ENCODE data around the gene MILR1.

Gene MILR1

DNA sequence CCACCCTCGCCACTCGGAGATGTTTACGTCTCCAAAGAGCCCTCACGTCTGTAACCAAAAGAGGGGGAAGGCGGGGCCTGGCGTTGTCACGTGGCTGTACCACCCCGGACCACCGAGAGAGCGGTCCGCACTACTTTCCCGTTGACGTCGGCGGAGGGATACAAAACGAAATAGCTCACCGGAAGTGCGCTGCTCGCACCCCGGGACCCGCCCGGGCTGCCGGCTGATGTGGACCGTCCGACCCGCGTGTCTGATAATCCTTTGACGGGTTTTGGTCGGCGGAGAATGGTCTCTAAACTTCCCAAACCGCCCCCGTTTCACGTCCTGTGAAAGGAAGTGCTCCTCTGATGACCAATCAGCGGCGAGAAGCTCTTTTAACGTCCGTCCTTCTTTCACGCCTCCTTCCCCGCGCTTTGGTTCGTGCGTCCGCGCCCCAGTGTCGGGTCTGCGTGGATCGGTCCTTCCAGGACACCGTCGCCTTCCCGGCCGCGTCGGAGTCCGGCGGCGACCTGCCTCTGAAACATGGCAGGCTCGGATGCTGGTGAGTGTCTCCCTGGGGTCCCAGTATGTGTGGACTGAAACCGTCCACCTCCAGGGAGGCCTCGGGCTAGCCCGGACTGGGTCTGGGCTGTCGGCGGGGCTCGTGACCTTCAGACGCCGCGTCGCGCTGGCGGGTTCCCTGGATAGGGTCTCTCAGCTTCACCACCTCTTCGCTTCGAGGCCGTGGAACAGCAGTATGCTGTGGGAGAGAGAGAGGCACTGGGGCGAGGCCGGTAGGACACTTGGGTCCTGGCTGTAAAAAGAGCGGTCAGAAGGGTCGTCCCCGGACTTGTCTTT is 57.9 kb downstream of the MILR1 start, which contains the start of gene CEP95 (continued):
- no peak for TF ChIP-seq ZNF514 (tag by site-specific recombination; IDR thresholded peaks at IDR 0.05)
- peak; percentile 95 for TF ChIP-seq ZSCAN30 (tag by site-specific recombination; IDR thresholded peaks at IDR 0.05)
- TF ChIP-seq GLI2 (tag by site-specific recombination; IDR thresholded peaks at IDR 0.05; ENCODE audit: borderline replicate concordance, low read depth): no peak
- peak; percentile 86 for TF ChIP-seq ZNF629 (tag by site-specific recombination; IDR thresholded peaks at IDR 0.05)
- TF ChIP-seq ZNF239 (tag by site-specific recombination; IDR thresholded peaks at IDR 0.05): no peak
- TF ChIP-seq KLF8 (tag by site-specific recombination; IDR thresholded peaks at IDR 0.05): peak; percentile 95
- TF ChIP-seq, protein P1, sequence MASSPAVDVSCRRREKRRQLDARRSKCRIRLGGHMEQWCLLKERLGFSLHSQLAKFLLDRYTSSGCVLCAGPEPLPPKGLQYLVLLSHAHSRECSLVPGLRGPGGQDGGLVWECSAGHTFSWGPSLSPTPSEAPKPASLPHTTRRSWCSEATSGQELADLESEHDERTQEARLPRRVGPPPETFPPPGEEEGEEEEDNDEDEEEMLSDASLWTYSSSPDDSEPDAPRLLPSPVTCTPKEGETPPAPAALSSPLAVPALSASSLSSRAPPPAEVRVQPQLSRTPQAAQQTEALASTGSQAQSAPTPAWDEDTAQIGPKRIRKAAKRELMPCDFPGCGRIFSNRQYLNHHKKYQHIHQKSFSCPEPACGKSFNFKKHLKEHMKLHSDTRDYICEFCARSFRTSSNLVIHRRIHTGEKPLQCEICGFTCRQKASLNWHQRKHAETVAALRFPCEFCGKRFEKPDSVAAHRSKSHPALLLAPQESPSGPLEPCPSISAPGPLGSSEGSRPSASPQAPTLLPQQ (tag by site-specific recombination; IDR thresholded peaks at IDR 0.05): peak; percentile 82
- no peak for TF ChIP-seq ZNF23 (tag by site-specific recombination; IDR thresholded peaks at IDR 0.05; ENCODE audit: borderline replicate concordance)
- no peak for TF ChIP-seq ZNF404 (tag by site-specific recombination; IDR thresholded peaks at IDR 0.05)
- TF ChIP-seq ZNF623 (tag by site-specific recombination; IDR thresholded peaks at IDR 0.05): no peak
- TF ChIP-seq BCL11B (tag by site-specific recombination; IDR thresholded peaks at IDR 0.05; ENCODE audit: low read depth): peak; percentile 50
- no peak; the same call in none of the 2 replicates for TF ChIP-seq ZNF843 (tag by site-specific recombination; IDR thresholded peaks at IDR 0.05)
- no peak for TF ChIP-seq ZNF10 (tag by site-specific recombination; IDR thresholded peaks at IDR 0.05)
- TF ChIP-seq, protein P2, sequence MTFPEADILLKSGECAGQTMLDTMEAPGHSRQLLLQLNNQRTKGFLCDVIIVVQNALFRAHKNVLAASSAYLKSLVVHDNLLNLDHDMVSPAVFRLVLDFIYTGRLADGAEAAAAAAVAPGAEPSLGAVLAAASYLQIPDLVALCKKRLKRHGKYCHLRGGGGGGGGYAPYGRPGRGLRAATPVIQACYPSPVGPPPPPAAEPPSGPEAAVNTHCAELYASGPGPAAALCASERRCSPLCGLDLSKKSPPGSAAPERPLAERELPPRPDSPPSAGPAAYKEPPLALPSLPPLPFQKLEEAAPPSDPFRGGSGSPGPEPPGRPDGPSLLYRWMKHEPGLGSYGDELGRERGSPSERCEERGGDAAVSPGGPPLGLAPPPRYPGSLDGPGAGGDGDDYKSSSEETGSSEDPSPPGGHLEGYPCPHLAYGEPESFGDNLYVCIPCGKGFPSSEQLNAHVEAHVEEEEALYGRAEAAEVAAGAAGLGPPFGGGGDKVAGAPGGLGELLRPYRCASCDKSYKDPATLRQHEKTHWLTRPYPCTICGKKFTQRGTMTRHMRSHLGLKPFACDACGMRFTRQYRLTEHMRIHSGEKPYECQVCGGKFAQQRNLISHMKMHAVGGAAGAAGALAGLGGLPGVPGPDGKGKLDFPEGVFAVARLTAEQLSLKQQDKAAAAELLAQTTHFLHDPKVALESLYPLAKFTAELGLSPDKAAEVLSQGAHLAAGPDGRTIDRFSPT (tag by site-specific recombination; IDR thresholded peaks at IDR 0.05): peak; percentile 95
- no peak for TF ChIP-seq ZNF747 (tag by site-specific recombination; IDR thresholded peaks at IDR 0.05)
- TF ChIP-seq, protein P3, sequence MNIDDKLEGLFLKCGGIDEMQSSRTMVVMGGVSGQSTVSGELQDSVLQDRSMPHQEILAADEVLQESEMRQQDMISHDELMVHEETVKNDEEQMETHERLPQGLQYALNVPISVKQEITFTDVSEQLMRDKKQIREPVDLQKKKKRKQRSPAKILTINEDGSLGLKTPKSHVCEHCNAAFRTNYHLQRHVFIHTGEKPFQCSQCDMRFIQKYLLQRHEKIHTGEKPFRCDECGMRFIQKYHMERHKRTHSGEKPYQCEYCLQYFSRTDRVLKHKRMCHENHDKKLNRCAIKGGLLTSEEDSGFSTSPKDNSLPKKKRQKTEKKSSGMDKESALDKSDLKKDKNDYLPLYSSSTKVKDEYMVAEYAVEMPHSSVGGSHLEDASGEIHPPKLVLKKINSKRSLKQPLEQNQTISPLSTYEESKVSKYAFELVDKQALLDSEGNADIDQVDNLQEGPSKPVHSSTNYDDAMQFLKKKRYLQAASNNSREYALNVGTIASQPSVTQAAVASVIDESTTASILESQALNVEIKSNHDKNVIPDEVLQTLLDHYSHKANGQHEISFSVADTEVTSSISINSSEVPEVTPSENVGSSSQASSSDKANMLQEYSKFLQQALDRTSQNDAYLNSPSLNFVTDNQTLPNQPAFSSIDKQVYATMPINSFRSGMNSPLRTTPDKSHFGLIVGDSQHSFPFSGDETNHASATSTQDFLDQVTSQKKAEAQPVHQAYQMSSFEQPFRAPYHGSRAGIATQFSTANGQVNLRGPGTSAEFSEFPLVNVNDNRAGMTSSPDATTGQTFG (tag by site-specific recombination; IDR thresholded peaks at IDR 0.05; ENCODE audit: borderline replicate concordance): no peak
- no peak for TF ChIP-seq ZNF837 (tag by site-specific recombination; IDR thresholded peaks at IDR 0.05)
- no peak for TF ChIP-seq ZNF248 (tag by site-specific recombination; IDR thresholded peaks at IDR 0.05)
- TF ChIP-seq, protein P4, sequence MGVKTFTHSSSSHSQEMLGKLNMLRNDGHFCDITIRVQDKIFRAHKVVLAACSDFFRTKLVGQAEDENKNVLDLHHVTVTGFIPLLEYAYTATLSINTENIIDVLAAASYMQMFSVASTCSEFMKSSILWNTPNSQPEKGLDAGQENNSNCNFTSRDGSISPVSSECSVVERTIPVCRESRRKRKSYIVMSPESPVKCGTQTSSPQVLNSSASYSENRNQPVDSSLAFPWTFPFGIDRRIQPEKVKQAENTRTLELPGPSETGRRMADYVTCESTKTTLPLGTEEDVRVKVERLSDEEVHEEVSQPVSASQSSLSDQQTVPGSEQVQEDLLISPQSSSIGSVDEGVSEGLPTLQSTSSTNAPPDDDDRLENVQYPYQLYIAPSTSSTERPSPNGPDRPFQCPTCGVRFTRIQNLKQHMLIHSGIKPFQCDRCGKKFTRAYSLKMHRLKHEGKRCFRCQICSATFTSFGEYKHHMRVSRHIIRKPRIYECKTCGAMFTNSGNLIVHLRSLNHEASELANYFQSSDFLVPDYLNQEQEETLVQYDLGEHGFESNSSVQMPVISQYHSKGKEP (tag by site-specific recombination; IDR thresholded peaks at IDR 0.05): 0 out of 2 replicates have a peak, but pooled peaks have one; percentile 17
- TF ChIP-seq, protein P5, sequence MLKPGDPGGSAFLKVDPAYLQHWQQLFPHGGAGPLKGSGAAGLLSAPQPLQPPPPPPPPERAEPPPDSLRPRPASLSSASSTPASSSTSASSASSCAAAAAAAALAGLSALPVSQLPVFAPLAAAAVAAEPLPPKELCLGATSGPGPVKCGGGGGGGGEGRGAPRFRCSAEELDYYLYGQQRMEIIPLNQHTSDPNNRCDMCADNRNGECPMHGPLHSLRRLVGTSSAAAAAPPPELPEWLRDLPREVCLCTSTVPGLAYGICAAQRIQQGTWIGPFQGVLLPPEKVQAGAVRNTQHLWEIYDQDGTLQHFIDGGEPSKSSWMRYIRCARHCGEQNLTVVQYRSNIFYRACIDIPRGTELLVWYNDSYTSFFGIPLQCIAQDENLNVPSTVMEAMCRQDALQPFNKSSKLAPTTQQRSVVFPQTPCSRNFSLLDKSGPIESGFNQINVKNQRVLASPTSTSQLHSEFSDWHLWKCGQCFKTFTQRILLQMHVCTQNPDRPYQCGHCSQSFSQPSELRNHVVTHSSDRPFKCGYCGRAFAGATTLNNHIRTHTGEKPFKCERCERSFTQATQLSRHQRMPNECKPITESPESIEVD (tag by site-specific recombination; IDR thresholded peaks at IDR 0.05): 0 out of 2 replicates have a peak, but pooled peaks have one; percentile 30
- TF ChIP-seq, protein P6, sequence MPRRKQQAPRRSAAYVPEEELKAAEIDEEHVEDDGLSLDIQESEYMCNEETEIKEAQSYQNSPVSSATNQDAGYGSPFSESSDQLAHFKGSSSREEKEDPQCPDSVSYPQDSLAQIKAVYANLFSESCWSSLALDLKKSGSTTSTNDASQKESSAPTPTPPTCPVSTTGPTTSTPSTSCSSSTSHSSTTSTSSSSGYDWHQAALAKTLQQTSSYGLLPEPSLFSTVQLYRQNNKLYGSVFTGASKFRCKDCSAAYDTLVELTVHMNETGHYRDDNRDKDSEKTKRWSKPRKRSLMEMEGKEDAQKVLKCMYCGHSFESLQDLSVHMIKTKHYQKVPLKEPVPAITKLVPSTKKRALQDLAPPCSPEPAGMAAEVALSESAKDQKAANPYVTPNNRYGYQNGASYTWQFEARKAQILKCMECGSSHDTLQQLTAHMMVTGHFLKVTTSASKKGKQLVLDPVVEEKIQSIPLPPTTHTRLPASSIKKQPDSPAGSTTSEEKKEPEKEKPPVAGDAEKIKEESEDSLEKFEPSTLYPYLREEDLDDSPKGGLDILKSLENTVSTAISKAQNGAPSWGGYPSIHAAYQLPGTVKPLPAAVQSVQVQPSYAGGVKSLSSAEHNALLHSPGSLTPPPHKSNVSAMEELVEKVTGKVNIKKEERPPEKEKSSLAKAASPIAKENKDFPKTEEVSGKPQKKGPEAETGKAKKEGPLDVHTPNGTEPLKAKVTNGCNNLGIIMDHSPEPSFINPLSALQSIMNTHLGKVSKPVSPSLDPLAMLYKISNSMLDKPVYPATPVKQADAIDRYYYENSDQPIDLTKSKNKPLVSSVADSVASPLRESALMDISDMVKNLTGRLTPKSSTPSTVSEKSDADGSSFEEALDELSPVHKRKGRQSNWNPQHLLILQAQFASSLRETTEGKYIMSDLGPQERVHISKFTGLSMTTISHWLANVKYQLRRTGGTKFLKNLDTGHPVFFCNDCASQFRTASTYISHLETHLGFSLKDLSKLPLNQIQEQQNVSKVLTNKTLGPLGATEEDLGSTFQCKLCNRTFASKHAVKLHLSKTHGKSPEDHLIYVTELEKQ (tag by site-specific recombination; IDR thresholded peaks at IDR 0.05; ENCODE audit: borderline replicate concordance): no peak
- peak; percentile 99 for TF ChIP-seq ZNF350 (tag by site-specific recombination; IDR thresholded peaks at IDR 0.05)
- TF ChIP-seq, protein P7, sequence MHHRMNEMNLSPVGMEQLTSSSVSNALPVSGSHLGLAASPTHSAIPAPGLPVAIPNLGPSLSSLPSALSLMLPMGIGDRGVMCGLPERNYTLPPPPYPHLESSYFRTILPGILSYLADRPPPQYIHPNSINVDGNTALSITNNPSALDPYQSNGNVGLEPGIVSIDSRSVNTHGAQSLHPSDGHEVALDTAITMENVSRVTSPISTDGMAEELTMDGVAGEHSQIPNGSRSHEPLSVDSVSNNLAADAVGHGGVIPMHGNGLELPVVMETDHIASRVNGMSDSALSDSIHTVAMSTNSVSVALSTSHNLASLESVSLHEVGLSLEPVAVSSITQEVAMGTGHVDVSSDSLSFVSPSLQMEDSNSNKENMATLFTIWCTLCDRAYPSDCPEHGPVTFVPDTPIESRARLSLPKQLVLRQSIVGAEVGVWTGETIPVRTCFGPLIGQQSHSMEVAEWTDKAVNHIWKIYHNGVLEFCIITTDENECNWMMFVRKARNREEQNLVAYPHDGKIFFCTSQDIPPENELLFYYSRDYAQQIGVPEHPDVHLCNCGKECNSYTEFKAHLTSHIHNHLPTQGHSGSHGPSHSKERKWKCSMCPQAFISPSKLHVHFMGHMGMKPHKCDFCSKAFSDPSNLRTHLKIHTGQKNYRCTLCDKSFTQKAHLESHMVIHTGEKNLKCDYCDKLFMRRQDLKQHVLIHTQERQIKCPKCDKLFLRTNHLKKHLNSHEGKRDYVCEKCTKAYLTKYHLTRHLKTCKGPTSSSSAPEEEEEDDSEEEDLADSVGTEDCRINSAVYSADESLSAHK (tag by site-specific recombination; IDR thresholded peaks at IDR 0.05): peak; percentile 53; the same call in 1 of the 2 replicates
